ENCODE data around the gene LIAS. TPM values are rescaled to one million over a fixed set of nuclear protein-coding genes. Genes with fewer than 3 reads are reported as not detected.

LIAS gene
- total RNA-seq, 1 donor: 8.5 TPM

- H3K4me3 ChIP-seq (ENCODE audit: low read length): peak overlapping the region; percentile 85
- H3K9me3 ChIP-seq (ENCODE audit: low read depth, low read length): no peaks in the 10 kb centered on the region
- H3K4me1 ChIP-seq (ENCODE audit: insufficient read depth, low read length): peaks cover 13% of the 10 kb centered on the region
- H3K27me3 ChIP-seq (ENCODE audit: insufficient read depth, low read length): no peaks in the 10 kb centered on the region
These were observed 69.2 kb downstream of the LIAS start for GRCh38 chr4:39528061-39528465.

Other genes with a start within 250 kb of the LIAS start
- gene RFC1, start 92.7 kb upstream of the LIAS start, total RNA-seq: 71.2 TPM
- under 0.01 TPM for gene KLB, start 52.1 kb upstream of the LIAS start, total RNA-seq
- gene RPL9, start 134 bp upstream of the LIAS start, total RNA-seq: 4,269 TPM
- 2.2 TPM for gene UGDH, start 68.4 kb downstream of the LIAS start, total RNA-seq
- 6.4 TPM for gene SMIM14, start 179.8 kb downstream of the LIAS start, total RNA-seq
- 17.1 TPM for gene UBE2K, start 239.1 kb downstream of the LIAS start, total RNA-seq

Data from mononuclear cell (primary cell).